LNCAP (cell line): ENCODE data around the gene TMEM147.
A peak's percentile ranks its signal among the peaks of the same experiment; 100 is the strongest.

Experiments
- TF ChIP-seq, protein P1 (sequence below): fragments of 450-650 bp; IDR thresholded peaks from 2 replicates; pipeline ENCODE4 v1.5.1; 2017; ENCODE audit warnings: mild to moderate bottlenecking

TMEM147 gene

GRCh38 chr19:35506011-35506410, 39.4 kb upstream of the TMEM147 start:
- TF ChIP-seq, protein P1, sequence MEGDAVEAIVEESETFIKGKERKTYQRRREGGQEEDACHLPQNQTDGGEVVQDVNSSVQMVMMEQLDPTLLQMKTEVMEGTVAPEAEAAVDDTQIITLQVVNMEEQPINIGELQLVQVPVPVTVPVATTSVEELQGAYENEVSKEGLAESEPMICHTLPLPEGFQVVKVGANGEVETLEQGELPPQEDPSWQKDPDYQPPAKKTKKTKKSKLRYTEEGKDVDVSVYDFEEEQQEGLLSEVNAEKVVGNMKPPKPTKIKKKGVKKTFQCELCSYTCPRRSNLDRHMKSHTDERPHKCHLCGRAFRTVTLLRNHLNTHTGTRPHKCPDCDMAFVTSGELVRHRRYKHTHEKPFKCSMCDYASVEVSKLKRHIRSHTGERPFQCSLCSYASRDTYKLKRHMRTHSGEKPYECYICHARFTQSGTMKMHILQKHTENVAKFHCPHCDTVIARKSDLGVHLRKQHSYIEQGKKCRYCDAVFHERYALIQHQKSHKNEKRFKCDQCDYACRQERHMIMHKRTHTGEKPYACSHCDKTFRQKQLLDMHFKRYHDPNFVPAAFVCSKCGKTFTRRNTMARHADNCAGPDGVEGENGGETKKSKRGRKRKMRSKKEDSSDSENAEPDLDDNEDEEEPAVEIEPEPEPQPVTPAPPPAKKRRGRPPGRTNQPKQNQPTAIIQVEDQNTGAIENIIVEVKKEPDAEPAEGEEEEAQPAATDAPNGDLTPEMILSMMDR: no peak

GRCh38 chr19:35507561-35507960, 37.9 kb upstream of the TMEM147 start:
- TF ChIP-seq, protein P1: no peak

DNA sequence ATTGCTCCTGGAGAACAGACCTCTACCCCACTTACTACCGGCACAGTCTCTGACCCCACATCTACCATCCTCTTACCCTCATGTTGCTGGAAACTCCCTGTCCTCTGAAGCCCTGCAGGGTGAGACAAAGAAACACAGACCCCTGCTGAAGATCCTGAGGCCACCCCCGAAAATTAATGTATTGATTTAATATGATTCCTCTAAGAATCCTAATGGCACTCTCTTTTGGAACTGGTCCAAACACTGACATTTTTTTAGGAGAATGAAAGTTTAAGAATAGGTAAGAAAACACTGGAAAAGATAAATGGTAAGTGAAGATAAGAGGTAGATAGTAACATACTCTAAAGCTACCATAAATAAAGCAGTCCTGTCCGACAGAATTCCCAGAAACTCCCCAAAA, 37.3 kb upstream of the TMEM147 start:
- TF ChIP-seq, protein P1: no peak

- TF ChIP-seq, protein P1: no peak
Observed at GRCh38 chr19:35509018-35509652, 36.3 kb upstream of the TMEM147 start.

- TF ChIP-seq, protein P1: peak; percentile 97
Observed at GRCh38 chr19:35509861-35510625, 35.4 kb upstream of the TMEM147 start.

GRCh38 chr19:35510626-35510964, 34.8 kb upstream of the TMEM147 start:
- TF ChIP-seq, protein P1: no peak

DNA sequence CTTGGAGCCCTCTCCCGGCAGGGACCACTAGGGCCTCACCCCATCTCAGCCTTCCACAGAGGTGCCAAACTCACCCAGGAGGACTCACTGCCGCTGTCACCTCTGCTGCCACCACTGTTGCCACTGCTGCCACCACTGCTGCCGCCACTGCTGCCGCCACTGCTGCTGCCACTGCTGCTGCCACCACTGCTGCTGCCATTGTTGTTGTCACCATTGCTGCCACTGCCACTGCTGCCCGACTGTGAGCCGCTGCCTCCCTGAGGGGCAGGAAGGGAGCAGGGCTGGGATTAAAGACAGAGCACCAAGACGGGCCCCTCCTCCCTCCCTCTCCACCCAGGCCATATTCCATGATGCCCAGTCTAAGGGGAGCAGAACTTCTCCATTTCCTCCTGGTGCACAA, 34.1 kb upstream of the TMEM147 start:
- TF ChIP-seq, protein P1: no peak
